Right ventricle myocardium inferior (tissue), 1 donor: Measurements from ENCODE around the gene MBTPS2. TPM values are rescaled to one million over a fixed set of nuclear protein-coding genes. Genes with fewer than 3 reads are reported as not detected.
"Not testable (repeated sequence)": the region's sequence is repeated elsewhere in the genome, so short reads cannot be mapped to it uniquely, and the experiment has no call there.

ENCODE experiments used
- ATAC-seq: fragments of 200-7000 bp; cut with Tn5 transposase; one replicate; pipeline ENCODE4 v1.9.1; 2020; ENCODE audit warnings: mild to moderate bottlenecking, moderate library complexity
- DNase-seq: peaks from one replicate; pipeline ENCODE4 v3.0.0; 2021; ENCODE audit errors: missing footprints
- intact Hi-C: fragments of 100-400 bp; cut with DNase I; formaldehyde crosslinking; loops from one replicate; pipeline ENCODE4 v1.11.0; 2022
- total RNA-seq: library from RNA; stranded (reverse); fragmentation: NEBNext Ultra II Directional; extraction: Animal tissue kit (Norgen Biotek cat#: 25700); gene quantifications from one replicate; pipeline ENCODE4 v1.2.1, GENCODE V29; 2021
- donor health status: DM: no; HTN: yes; CAD: no; lungs with severe emphysema.

MBTPS2 gene
- total RNA-seq, 1 donor from 2014 or later: 8.3 TPM

DNA sequence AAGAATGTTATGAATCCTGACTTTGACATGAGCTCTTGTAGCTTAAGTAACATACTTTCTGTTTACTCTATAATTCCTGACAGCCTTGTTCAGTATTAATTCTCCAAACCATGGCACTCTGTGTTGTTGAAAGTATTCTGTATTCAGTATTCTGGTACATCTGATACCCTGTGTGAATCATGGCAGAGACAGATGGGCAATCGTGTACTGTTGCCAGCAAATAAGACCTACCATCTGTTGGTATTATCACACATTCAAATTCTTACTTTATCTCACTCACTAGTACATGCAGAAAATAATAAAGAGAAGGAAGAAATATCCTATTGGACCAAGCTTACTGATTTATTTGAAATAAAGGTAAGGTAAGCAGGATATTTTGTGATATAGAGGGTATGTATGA, 7.9 kb downstream of the MBTPS2 start:
- intact Hi-C loops: no loop called here
- ATAC-seq (no peak), DNase-seq (no peak)

DNA sequence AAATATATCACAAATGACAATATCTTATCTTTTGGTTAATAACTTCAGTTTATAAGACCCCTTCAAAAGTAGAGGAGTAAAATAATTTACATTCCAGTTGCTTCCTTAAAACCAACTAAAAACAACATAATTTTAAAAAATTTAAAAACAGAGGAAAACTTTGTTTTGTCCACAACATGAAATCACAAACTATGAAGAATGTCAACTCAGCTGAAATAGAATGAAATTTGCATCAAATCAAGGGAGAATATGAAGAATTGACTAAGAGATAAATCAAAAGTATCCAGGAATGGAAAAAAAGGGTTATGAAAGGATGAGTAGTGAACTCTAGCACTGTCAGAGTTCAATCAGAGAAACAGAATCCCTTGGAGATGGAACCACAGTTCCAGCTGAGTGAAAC, 14.2 kb downstream of the MBTPS2 start:
- ATAC-seq (no peak), DNase-seq (no peak)

DNA sequence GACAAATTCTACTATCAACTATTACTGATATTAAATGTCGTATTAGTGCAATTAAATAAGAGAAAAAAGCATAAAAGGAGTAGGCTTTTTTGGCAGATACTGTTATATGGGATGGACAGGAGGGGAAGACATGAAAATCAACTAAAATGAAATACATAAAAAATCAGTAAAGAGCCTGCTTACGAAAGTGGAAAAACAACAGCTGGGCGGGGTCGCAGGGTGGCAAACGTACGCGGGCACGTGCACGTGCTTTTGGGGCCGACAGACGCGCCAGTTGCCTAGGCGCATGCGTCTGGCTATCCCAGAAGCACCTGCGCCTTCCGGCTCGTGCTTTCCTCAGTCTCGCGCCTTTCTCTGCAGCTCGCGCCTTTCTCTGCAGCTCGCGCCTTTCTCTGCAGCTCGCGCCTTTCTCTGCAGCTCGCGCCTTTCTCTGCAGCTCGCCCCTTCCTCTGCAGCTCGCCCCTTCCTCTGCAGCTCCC, 16.6 kb downstream of the MBTPS2 start, which contains the start of gene YY2:
TSS of gene YY2 (plus strand) at position 51 of the 479 bp plus-strand sequence. CDS start 498 bp downstream, outside the sequence.
- DNase-seq (no peak), ATAC-seq (no peak)
- intact Hi-C loops: no loop called here

More for the DNA sequence above, 14.2 kb downstream of the MBTPS2 start:
- intact Hi-C loops: no loop called here

DNA sequence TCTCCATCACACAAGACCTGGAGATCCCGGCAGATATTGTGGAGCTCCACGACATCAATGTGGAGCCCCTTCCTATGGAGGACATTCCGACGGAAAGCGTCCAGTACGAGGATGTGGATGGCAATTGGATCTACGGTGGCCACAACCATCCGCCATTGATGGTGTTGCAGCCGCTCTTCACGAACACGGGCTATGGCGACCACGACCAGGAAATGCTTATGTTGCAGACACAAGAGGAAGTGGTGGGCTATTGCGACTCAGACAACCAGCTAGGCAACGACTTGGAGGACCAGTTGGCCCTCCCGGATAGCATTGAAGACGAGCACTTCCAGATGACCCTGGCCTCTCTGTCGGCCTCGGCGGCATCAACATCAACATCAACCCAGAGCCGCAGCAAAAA, 17.1 kb downstream of the MBTPS2 start:
- intact Hi-C loops: no loop called here
- DNase-seq: no peak
- no peak for ATAC-seq

DNA sequence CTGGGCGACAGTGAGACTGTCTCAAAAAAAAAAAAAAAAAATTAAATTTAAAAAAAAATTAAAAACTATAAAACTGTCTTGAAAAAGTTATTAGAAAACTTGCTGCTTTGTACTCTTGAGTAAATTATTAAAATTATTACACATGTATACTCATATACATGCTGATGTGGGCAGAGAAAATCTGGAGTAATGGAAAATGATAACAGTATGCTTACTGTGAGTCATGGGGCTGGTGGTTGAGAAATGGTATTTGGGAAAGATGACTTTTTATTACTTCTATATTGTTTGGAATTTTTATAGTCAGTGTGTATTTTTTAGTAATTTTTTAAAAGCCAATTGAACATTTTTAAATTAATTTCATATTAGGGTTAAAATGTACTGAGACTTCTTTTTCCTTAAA, 23.8 kb downstream of the MBTPS2 start:
- ATAC-seq: no peak
- DNase-seq: no peak
- intact Hi-C loops: no loop called here

DNA sequence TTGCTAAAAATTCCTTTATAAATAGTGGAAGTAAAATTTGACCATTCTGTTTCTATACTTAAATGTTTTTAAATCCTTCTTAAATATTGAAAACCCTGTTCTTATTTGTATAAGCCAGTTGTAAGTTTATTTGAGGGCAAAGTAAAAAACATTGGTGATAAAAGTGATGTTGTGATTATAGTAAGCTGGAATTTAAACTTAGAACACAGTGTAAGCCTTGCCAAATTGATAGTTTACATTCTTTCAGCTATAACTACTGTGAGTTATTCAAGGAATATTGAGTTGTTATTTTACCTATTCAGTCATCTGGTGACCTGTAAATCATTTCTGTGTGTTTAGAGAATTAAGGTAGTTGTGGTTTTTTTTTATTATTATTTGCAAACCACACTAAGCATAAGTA, 26.0 kb downstream of the MBTPS2 start:
- no peak for DNase-seq
- ATAC-seq: no peak
- intact Hi-C loops: no loop called here

DNA sequence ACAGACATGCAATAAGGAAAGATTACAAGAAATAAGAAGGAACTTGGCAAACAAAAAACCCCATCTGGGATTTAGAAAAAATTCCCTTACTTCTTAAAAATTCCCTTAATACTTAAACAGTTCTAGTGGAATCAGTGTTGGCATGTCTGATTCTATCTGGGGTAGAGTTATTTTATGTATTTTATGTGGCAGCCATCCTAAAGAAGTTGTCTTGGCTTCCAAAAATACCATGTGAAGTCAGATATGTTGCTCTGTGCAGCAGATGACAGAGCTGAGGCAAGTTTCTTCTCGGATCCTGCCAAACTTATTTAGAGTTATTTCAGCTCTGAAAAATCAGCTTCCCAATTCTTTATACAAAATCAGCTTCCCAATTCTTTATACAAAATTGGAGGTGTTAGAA, 31.1 kb downstream of the MBTPS2 start:
- intact Hi-C loops: no loop called here
- DNase-seq: no peak
- no peak for ATAC-seq

DNA sequence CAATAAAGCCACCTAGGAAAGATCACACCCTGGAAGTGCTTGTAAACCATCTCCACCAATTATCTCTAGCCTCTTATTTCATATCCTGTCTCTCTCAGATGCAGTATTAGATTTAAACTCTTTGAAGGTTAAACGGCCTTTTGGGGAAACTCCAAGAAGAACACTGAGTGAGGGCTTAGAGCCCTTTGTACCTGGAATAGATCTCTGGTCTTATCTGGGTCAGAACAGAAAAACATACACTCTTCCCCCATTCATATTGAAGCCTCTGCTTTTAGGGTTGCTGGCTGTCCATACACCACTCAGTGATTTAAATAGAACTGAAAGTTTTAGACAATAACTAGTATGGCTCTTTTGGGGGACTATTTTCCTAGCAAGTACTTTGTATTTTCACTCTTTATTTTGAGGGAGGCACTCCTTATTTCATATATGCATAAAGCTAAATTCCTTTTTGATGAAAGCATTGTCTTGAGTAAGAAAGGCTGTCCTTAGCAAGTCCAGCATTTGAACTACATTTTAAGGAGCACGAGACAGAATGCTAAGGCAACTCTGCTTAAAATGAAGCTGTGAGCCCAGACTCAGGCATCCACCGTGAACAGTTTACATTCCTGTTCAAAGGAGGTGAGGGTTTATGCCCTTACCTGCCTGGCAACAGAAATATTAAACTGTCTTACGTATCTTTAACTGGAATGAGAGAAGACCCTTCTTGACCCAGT, 33.8 kb downstream of the MBTPS2 start:
- DNase-seq (no peak), ATAC-seq (no peak)
- intact Hi-C loops: no loop called here

DNA sequence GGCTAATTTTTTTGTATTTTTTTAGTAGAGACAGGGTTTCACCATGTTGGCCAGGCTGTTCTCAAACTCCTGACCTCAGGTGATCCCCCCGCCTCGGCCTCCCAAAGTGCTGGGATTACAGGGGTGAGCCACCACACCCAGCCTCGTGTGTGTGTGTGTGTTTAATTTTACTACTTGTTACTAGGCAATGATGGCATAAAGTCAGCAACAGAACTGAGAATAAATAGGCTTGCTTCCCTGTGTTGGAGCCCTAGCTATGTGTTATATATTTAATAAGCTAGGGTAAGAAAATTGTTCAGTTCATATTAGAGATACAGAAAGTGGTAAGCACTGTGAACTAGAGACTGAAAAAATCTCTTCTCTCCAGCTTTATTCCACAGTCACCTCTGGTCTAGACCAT, 34.8 kb downstream of the MBTPS2 start:
- intact Hi-C loops, DNase-seq, ATAC-seq: not testable (repeated sequence)

DNA sequence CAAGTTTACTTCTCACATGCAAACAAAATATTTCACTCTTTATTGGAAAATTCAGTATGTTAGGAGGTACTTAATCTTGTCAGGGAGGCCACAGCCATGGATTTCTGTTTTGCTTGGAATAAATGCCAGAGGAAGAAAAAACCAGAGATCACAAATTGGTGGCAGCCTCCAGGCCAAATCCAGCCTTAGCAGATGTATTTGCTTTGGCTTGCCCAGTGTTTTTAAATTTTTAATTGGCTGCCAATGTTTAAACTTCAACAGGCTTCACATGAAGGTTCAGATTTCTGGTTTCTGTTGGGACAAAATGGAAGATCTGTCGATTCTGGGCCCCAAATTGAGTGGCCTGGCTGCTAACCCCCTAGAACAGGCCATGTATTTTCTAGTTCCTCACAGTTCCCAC, 35.6 kb downstream of the MBTPS2 start:
- no peak for ATAC-seq
- no peak for DNase-seq
- intact Hi-C loops: no loop called here

DNA sequence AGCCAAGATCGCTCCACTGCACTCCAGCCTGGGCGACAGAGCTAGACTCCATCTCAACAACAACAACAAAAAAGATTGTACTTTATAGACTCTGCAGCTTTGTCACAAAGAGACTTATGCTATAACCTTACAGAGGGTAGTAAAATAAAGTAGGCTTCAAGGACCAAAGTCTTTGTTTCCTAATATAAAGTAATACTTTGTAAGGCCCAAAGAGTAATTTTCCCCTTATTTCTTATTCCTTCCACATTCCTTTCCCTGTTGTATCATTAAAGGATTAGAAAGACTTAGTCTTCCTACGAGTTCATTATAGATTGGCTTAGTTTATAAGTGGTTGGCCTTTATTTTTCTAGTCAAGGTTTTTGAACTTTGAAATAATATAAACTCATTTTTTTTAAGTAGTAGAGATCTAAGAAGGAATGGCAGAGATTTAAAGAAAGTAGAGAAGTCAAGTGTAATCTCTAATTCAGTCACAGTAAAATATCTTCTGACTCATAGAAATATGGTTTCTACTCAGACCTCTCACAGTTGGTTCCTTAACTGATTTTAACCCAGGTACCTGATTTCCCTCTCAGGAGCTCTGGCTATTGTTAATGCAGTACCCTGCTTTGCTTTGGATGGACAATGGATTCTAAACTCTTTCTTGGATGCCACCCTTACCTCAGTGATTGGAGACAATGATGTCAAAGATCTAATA, 42.6 kb downstream of the MBTPS2 start:
- intact Hi-C loops: no loop called here
- DNase-seq (no peak), ATAC-seq (no peak)

DNA sequence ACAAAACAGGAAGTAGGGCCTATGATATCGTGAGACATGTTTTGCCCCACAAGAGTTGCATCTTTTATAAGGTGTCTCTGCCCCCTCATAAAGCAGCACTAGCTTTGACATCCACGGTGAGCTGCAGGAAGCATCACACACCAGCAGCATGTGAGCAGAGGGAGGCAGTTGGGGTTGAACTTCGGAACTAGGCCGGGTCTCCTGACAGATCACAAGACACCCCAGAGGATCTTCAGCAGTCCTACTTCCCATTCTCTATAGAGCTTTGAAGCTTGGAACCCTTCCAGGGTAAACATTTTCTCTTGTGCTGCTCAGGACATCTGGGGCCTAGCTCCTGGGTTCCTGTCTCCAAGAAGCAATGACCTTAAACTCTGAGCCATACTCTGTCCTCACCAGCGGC, 43.8 kb downstream of the MBTPS2 start:
- DNase-seq (no peak), ATAC-seq (peak; percentile 46)
- intact Hi-C loops: no loop called here

DNA sequence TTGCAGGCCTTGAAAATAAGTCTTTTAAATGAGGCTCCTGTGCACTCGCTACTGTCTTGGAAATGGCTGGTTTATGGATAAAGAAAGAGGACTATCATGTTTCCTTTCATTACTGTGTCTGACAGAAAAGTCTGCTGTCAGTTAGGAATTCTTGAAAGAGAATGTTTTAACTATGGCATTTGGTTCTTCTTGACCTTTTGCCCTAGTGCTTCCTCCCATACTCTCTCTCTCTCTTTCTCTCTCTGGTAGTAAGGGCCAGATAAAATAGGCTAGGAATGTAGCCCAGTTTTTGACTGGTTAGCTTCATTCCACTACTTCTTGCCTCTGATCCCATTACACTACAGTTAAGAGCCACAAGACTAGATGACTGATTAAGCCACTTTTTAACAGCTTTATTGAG, 46.2 kb downstream of the MBTPS2 start:
- intact Hi-C loops: no loop called here
- ATAC-seq: no peak
- DNase-seq: no peak

DNA sequence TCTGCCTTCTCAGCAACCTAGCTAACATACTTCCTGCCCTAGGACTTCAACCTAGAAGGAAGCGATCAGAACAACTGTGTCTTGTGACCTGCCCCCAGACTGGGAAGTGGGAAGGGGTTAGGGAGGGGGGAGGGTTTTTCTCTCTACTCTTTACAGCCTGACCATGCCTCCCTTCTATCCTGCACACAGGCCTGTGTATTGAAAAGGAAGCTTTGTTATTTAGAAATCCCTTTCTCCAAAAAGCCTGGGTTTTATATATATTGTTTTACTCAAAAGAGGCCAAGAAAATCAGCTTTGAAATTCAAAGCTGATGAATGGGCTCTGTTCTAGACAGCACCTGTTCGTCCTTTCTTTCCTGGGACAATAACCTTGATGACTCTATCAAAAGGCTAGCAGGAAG, 65.9 kb downstream of the MBTPS2 start:
- ATAC-seq (no peak), DNase-seq (no peak)

DNA sequence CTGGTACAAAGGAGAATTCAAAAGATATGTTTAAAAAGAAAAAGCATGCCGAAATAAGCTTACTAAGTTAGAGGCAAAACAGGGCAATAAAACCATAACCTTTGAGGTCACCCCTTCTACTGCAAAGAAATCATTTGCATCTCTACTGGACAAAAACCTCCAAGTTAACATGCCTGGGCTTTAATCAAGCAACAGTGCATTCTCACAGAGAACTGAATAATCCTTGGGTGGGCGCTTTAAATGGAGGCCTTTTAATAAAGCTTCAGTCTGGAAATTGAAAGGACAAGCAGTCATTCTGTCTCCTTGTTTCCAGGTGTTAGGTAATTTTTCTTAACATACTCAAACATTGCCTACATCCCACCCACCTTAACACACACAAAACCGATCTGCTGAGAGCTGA, 66.5 kb downstream of the MBTPS2 start:
- no peak for DNase-seq
- intact Hi-C loops: no loop called here
- ATAC-seq: no peak

More for the DNA sequence above, 65.9 kb downstream of the MBTPS2 start:
- intact Hi-C loops: no loop called here

DNA sequence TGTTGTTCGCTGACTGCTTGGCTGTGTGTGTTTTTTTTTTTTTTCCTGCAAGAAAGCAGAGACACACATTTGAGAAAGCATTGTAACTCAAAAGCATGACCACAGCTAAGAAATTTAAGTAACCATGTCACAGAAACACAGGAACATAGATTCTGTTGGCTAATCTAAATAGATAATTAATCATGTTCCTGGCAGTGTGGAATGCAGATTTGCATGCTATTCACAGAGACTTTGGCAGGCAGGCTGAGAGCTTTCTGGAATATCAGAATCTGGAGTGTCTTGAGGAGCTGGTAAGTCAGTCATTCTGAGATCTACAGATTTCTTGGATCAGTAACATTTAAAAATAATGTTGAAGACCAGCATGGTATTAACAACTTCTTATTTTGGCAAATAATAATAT, 67.8 kb downstream of the MBTPS2 start:
- intact Hi-C loops: no loop called here
- DNase-seq (no peak), ATAC-seq (no peak)

DNA sequence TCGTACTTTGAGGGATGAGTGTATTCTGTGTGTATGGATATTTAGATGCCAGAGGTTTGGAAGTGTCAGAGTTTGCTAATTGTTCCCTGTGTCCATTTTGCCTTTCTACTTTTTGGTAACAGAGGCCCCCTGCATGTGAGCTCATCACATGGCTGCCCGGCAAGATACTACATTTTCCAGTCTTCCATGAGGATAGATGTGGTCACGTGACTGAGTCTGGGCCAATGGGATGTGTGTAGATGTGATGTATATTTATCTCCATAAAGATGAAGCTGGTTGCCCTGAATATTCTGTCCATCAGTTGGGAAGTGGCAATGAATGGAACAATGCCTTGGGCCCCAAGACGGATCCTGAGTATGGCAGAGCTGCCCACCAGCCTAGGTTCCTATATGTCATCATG, 72.1 kb downstream of the MBTPS2 start:
- DNase-seq: no peak
- intact Hi-C loops: no loop called here
- no peak for ATAC-seq

DNA sequence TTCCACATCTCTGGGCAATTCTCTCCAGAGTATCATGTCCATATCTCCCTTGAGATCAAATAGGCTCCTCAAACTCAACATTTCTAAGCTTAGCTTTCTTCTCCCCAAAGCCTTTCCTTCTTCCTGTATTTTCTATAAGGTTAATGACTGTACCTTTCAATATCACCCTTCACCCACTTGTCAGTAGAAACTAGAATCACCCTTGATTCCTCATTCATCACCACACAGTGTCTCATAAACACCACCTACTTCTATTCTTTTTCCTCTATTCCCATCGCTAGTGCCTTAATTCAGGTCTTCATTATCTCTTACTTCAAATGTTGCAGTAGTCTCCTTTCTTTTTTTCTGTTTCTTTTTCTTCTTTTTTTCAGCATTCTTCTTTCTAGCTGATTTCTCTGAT, 72.8 kb downstream of the MBTPS2 start:
- no peak for ATAC-seq
- intact Hi-C loops: no loop called here
- DNase-seq: no peak

DNA sequence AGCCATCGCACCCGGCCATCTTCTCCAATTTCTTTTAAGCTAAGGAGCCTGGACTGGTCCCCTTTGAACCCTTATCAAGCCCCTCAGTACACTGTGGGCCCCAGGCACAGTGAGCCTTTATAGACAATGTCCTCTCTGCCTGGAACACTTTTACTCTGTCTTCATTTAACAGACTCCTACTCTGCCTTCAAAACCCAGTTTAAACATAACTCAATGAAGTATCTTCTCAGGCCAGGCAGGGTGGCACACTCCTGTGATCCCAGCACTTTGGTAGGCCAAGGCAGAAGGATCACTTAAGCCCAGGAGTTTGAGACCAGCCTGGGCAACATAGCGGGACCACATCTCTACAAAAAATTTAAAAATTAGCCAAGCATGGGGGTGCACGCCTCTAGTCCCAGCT, 73.6 kb downstream of the MBTPS2 start:
- intact Hi-C loops: no loop called here
- DNase-seq: no peak
- no peak for ATAC-seq

DNA sequence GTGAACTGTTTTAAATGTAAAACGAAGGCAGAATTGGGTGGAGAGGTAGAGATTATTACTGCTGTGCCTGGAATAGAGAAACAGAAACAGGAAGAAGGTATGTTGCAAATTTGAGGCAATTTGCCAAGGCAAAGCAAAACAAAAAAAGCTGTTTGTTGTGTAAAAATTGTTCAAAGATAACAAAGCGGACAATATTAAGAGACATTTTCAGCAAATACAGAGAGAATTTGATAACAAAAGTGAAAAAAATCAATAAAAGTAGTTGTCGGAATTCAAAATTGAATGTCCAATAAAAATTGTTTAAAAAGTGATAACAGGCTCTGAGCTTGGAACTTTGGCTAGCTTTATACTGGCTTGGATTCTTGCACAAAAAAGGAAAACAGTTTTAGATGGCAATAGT, 86.7 kb downstream of the MBTPS2 start:
- ATAC-seq: no peak
- DNase-seq: no peak
- intact Hi-C loops: no loop called here
